SU-DHL-6 (cell line): ENCODE results near the gene TMEM131L.

Experiments used
- H2AFZ ChIP-seq: fragments of 200-600 bp; sonication (generic); 2 replicates; pipeline ENCODE4 v1.6.1; 2014; ENCODE audit warnings: low read depth, mild to moderate bottlenecking, moderate library complexity, mixed read lengths, antibody characterized with exemption, low read length; ENCODE audit not compliant: severe bottlenecking
- H3F3A ChIP-seq: fragments of 200-600 bp; shearing (Covaris generic); 2 replicates; pipeline ENCODE4 v1.6.0; 2016; ENCODE audit warnings: antibody characterized with exemption, mild to moderate bottlenecking; ENCODE audit not compliant: insufficient read depth
- H3K27ac ChIP-seq: fragments of 200-600 bp; sonication (generic); 2 replicates; pipeline ENCODE4 v1.5.1; 2016; ENCODE audit warnings: low read depth, mild to moderate bottlenecking, low read length, moderate library complexity, mixed read lengths
- H3K27me3 ChIP-seq: fragments of 200-600 bp; sonication (generic), shearing (Covaris generic); 2 replicates; pipeline ENCODE4 v1.6.0; 2014; ENCODE audit warnings: mild to moderate bottlenecking, low read length
- H3K36me3 ChIP-seq: fragments of 200-600 bp; sonication (generic); 2 replicates; pipeline ENCODE4 v1.6.1; 2014; ENCODE audit warnings: mild to moderate bottlenecking, low read length, mixed read lengths
- H3K4me2 ChIP-seq: fragments of 300-600, 200-600 bp; shearing (Covaris generic), sonication (generic); 2 replicates; pipeline ENCODE4 v1.6.0; 2014; ENCODE audit warnings: low read length, low read depth, mild to moderate bottlenecking; ENCODE audit not compliant: poor library complexity, severe bottlenecking
- H3K4me3 ChIP-seq: fragments of 200-600 bp; sonication (generic); 2 replicates; pipeline ENCODE4 v1.5.1; 2014; ENCODE audit warnings: antibody characterized with exemption, low read length, mild to moderate bottlenecking, mixed read lengths; ENCODE audit not compliant: insufficient read depth, poor library complexity, severe bottlenecking
- H3K79me2 ChIP-seq: fragments of 200-600 bp; sonication (generic); 2 replicates; pipeline ENCODE4 v1.6.1; 2014; ENCODE audit warnings: mild to moderate bottlenecking, low read length, moderate library complexity; ENCODE audit not compliant: insufficient read depth
- H3K9ac ChIP-seq: fragments of 200-600 bp; sonication (generic); 2 replicates; pipeline ENCODE4 v1.7.0; 2014; ENCODE audit warnings: mild to moderate bottlenecking, low read length
- H3K9me2 ChIP-seq: fragments of 200-600 bp; sonication (generic); replicated peaks from 2 replicates; pipeline ENCODE4 v1.6.1; 2014; ENCODE audit warnings: low read length; ENCODE audit not compliant: insufficient read depth
- H3K9me3 ChIP-seq: fragments of 200-600 bp; sonication (generic); 2 replicates; pipeline ENCODE4 v1.6.1; 2014; ENCODE audit warnings: low read length, mixed read lengths; ENCODE audit not compliant: insufficient read depth
- H4K20me1 ChIP-seq: fragments of 200-600 bp; sonication (generic); 2 replicates; pipeline ENCODE4 v1.6.1; 2014; ENCODE audit warnings: low read depth, mild to moderate bottlenecking, antibody characterized with exemption, low read length, moderate library complexity, mixed read lengths
- EZH2phosphoT487 ChIP-seq: fragments of 200-600 bp; sonication (generic), shearing (Covaris generic); conservative IDR thresholded peaks from 2 replicates; pipeline ENCODE4 v1.6.1; 2018; ENCODE audit warnings: mild to moderate bottlenecking, antibody characterized with exemption, low read length, moderate library complexity, mixed read lengths
- TF ChIP-seq, protein P1 (sequence below): fragments of 200-600 bp; sonication (generic); IDR thresholded peaks from one replicate; pipeline ENCODE4 v1.5.1; 2017; ENCODE audit warnings: antibody characterized with exemption, mild to moderate bottlenecking, low read length, moderate library complexity; ENCODE audit not compliant: insufficient read depth, poor library complexity, severe bottlenecking

The TMEM131L gene

DNA sequence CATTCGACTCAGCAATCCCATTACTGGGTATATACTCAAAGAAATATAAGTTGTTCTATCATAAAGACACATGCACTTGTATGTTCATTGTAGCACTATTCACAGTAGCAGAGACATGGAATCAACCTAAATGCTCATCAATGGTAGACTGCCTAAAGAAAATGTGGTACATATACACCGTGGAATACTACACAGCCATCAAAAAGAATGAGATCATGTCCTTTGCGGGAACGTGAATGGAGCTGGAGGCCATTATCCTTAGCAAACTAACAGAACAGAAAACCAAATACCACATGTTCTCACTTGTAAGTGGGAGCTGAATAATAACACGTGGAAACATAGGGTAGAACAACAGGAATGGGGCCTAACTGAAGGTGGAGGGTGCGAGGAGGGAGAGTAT is 44.9 kb downstream of the TMEM131L start:
- H2AFZ ChIP-seq: no peak overlapping the region
- no peak overlapping the region for H3K4me3 ChIP-seq
- H3F3A ChIP-seq: peaks cover 25% of the 10 kb centered on the region
- H3K4me2 ChIP-seq: no peak overlapping the region
- no peak overlapping the region for H3K9ac ChIP-seq
- H3K36me3 ChIP-seq: peaks cover 44% of the 10 kb centered on the region
- no peaks in the 10 kb centered on the region for H3K27me3 ChIP-seq
- no peaks in the 10 kb centered on the region for H3K9me2 ChIP-seq
- H4K20me1 ChIP-seq: peaks cover 57% of the 10 kb centered on the region
- no peak overlapping the region for H3K27ac ChIP-seq
- H3K79me2 ChIP-seq: peaks cover 100% of the 10 kb centered on the region
- no peaks in the 10 kb centered on the region for H3K9me3 ChIP-seq
- TF ChIP-seq EZH2phosphoT487: no peak
- TF ChIP-seq, protein P1, sequence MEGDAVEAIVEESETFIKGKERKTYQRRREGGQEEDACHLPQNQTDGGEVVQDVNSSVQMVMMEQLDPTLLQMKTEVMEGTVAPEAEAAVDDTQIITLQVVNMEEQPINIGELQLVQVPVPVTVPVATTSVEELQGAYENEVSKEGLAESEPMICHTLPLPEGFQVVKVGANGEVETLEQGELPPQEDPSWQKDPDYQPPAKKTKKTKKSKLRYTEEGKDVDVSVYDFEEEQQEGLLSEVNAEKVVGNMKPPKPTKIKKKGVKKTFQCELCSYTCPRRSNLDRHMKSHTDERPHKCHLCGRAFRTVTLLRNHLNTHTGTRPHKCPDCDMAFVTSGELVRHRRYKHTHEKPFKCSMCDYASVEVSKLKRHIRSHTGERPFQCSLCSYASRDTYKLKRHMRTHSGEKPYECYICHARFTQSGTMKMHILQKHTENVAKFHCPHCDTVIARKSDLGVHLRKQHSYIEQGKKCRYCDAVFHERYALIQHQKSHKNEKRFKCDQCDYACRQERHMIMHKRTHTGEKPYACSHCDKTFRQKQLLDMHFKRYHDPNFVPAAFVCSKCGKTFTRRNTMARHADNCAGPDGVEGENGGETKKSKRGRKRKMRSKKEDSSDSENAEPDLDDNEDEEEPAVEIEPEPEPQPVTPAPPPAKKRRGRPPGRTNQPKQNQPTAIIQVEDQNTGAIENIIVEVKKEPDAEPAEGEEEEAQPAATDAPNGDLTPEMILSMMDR: no peak

DNA sequence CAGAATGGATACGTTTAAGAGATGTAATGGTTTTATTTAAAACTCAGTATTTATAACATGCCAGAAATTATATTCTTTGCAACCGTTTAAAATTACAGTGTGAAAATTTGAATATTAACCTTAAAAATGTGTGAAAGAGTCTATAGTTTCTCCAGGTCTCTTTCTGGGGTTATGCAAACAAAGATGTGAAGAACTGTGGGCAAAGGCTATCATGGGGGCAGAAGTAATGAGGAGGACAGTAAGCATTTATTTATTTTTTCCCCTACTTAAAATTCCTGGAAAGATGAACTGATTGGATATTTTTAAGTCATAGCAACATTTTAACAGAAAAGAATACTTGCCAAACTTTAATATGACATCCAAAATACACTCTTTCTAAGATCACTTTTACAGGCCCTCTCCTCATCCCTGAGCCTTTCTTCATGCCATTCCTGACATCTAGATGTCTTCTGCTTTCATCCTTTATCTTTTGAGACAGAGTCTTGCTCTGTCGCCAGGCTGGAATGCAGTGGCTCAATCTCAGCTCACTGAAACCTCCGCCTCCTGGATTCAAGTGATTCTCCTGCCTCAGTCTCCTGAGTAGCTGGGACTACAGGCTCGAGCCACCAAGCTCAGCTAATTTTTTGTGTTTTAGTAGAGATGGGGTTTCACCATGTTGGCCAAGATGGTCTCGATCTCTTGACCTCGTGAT is 46.1 kb downstream of the TMEM131L start:
- Histone ChIP-seq H3K27ac (no peak overlapping the region), H3K4me2 (no peak overlapping the region), H3K9me3 (no peaks in the 10 kb centered on the region), H3K27me3 (no peaks in the 10 kb centered on the region), H4K20me1 (peaks cover 54% of the 10 kb centered on the region), H3K9ac (no peak overlapping the region), H2AFZ (no peak overlapping the region), H3K4me3 (no peak overlapping the region), H3K36me3 (peaks cover 44% of the 10 kb centered on the region), H3K9me2 (no peaks in the 10 kb centered on the region), H3K79me2 (peaks cover 100% of the 10 kb centered on the region), H3F3A (peaks cover 29% of the 10 kb centered on the region)
- TF ChIP-seq EZH2phosphoT487: no peak
- TF ChIP-seq, protein P1: no peak

DNA sequence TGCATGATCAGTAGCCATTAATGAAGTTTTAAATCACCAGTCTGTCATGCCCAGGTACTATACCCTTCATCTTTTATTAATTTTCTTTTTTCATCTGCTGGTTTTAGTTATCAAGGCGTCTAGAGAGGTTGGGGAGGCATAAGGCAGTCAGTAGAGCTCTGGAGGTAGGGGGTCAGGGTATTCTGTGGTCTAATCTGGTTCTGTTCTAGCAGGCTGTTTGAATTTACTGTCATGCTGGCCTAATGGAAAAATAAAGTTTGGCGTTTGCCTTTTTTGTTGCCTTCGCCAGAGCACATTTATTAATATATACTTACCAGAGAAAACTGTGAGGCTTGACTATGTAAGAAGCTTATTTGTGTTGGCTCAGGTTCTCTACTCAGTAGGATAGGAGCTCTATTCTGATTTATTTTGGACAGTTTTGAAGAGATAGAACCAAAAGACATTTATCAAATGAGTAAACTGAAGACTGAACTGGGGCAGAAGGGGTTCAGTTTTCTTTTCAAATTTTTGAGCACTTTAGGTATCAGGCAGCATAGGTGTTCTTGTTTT is 46.9 kb downstream of the TMEM131L start:
- Histone ChIP-seq H3K27ac (peak overlapping the region; percentile 13; the same call in 1 of the 2 replicates), H3K79me2 (peaks cover 100% of the 10 kb centered on the region), H3K36me3 (peaks cover 45% of the 10 kb centered on the region), H2AFZ (no peak overlapping the region), H3K4me3 (no peak overlapping the region), H3K27me3 (no peaks in the 10 kb centered on the region), H3F3A (peaks cover 35% of the 10 kb centered on the region), H4K20me1 (peaks cover 54% of the 10 kb centered on the region), H3K9ac (no peak overlapping the region), H3K9me3 (no peaks in the 10 kb centered on the region), H3K9me2 (no peaks in the 10 kb centered on the region), H3K4me2 (no peak overlapping the region)
- TF ChIP-seq, protein P1: no peak
- TF ChIP-seq EZH2phosphoT487: no peak
